Measurements from ENCODE around the gene TTYH3. TPM values are rescaled to one million over a fixed set of nuclear protein-coding genes. Genes with fewer than 3 reads are reported as not detected.

The TTYH3 gene
- total and polyA plus RNA-seq, 2 experiments from 2014 or later = 46.3 to 108 TPM

GRCh38 chr7:2610466-2610865, 21.3 kb upstream of the TTYH3 start:
- Histone ChIP-seq H3K36me3 (replicated peaks; ENCODE audit: insufficient read depth, low read depth) (no peaks in the 10 kb centered on the region), H4K20me1 (ENCODE audit: insufficient read depth, poor library complexity, severe bottlenecking) (no peaks in the 10 kb centered on the region)
- WGBS (ENCODE audit: low lambda C conversion rate, missing lambda C conversion rate) = 87% methylated on average over 14 of the region's 14 CpGs

GRCh38 chr7:2610898-2611297, 20.9 kb upstream of the TTYH3 start:
- Histone ChIP-seq H3K9me3 (ENCODE audit: low read depth) (no peaks in the 10 kb centered on the region), H3K27me3 (no peaks in the 10 kb centered on the region), H3K27ac (no peak overlapping the region), H4K20me1 (ENCODE audit: insufficient read depth, poor library complexity, severe bottlenecking) (no peaks in the 10 kb centered on the region), H3K4me3 (no peak overlapping the region), H3K36me3 (replicated peaks; ENCODE audit: insufficient read depth, low read depth) (no peaks in the 10 kb centered on the region), H3K4me2 (no peak overlapping the region), H3K79me2 (no peaks in the 10 kb centered on the region), H3K9me2 (replicated peaks; ENCODE audit: insufficient read depth) (no peaks in the 10 kb centered on the region), H2AFZ (no peak overlapping the region), H3K4me1 (ENCODE audit: insufficient read depth) (peaks cover 20% of the 10 kb centered on the region)
- no peak for DNase-seq (ENCODE audit: low spot score)
- TF ChIP-seq EZH2 (IDR thresholded peaks at IDR 0.05; ENCODE audit: borderline replicate concordance) = no peak
- no peak for TF ChIP-seq EZH2phosphoT487 (IDR thresholded peaks at IDR 0.05; ENCODE audit: low read depth, severe bottlenecking, unreplicated experiment)
- TF ChIP-seq CTCF (IDR thresholded peaks at IDR 0.05; ENCODE audit: poor library complexity) = no peak
- WGBS (ENCODE audit: low lambda C conversion rate, missing lambda C conversion rate) = 76% methylated on average over 13 of the region's 14 CpGs

More at GRCh38 chr7:2610466-2610865, 21.3 kb upstream of the TTYH3 start:
- Histone ChIP-seq H3K79me2 (no peaks in the 10 kb centered on the region), H3K4me2 (no peak overlapping the region), H3K9me3 (ENCODE audit: low read depth) (no peaks in the 10 kb centered on the region), H3K27ac (no peak overlapping the region), H3K9me2 (replicated peaks; ENCODE audit: insufficient read depth) (no peaks in the 10 kb centered on the region), H3K4me3 (no peak overlapping the region), H2AFZ (no peak overlapping the region), H3K27me3 (no peaks in the 10 kb centered on the region), H3K4me1 (ENCODE audit: insufficient read depth) (peaks cover 20% of the 10 kb centered on the region)
- no peak for TF ChIP-seq EZH2 (IDR thresholded peaks at IDR 0.05; ENCODE audit: borderline replicate concordance)
- TF ChIP-seq EZH2phosphoT487 (IDR thresholded peaks at IDR 0.05; ENCODE audit: low read depth, severe bottlenecking, unreplicated experiment) = no peak
- TF ChIP-seq CTCF (IDR thresholded peaks at IDR 0.05; ENCODE audit: poor library complexity) = no peak
- DNase-seq (ENCODE audit: low spot score) = no peak

GRCh38 chr7:2611401-2611800, 20.4 kb upstream of the TTYH3 start:
- Histone ChIP-seq H3K79me2 (no peaks in the 10 kb centered on the region), H3K9me3 (ENCODE audit: low read depth) (no peaks in the 10 kb centered on the region), H3K27me3 (no peaks in the 10 kb centered on the region), H4K20me1 (ENCODE audit: insufficient read depth, poor library complexity, severe bottlenecking) (no peaks in the 10 kb centered on the region), H3K27ac (no peak overlapping the region), H3K36me3 (replicated peaks; ENCODE audit: insufficient read depth, low read depth) (no peaks in the 10 kb centered on the region), H3K4me3 (no peak overlapping the region), H2AFZ (no peak overlapping the region), H3K4me1 (ENCODE audit: insufficient read depth) (peaks cover 20% of the 10 kb centered on the region), H3K4me2 (no peak overlapping the region), H3K9me2 (replicated peaks; ENCODE audit: insufficient read depth) (no peaks in the 10 kb centered on the region)
- TF ChIP-seq EZH2phosphoT487 (IDR thresholded peaks at IDR 0.05; ENCODE audit: low read depth, severe bottlenecking, unreplicated experiment) (no peak), CTCF (IDR thresholded peaks at IDR 0.05; ENCODE audit: poor library complexity) (no peak), EZH2 (IDR thresholded peaks at IDR 0.05; ENCODE audit: borderline replicate concordance) (no peak)
- no peak for DNase-seq (ENCODE audit: low spot score)
- 94% methylated on average over 11 of the region's 11 CpGs for WGBS (ENCODE audit: low lambda C conversion rate, missing lambda C conversion rate)

GRCh38 chr7:2611922-2612321, 19.9 kb upstream of the TTYH3 start:
- Histone ChIP-seq H3K4me2 (no peak overlapping the region), H3K36me3 (replicated peaks; ENCODE audit: insufficient read depth, low read depth) (no peaks in the 10 kb centered on the region), H3K9me2 (replicated peaks; ENCODE audit: insufficient read depth) (no peaks in the 10 kb centered on the region), H3K4me1 (ENCODE audit: insufficient read depth) (peaks cover 25% of the 10 kb centered on the region), H3K27ac (no peak overlapping the region), H3K4me3 (no peak overlapping the region), H3K9me3 (ENCODE audit: low read depth) (no peaks in the 10 kb centered on the region), H3K79me2 (no peaks in the 10 kb centered on the region), H3K27me3 (no peaks in the 10 kb centered on the region), H2AFZ (no peak overlapping the region), H4K20me1 (ENCODE audit: insufficient read depth, poor library complexity, severe bottlenecking) (no peaks in the 10 kb centered on the region)
- WGBS (ENCODE audit: low lambda C conversion rate, missing lambda C conversion rate) = 98% methylated on average over 10 of the region's 10 CpGs
- no peak for DNase-seq (ENCODE audit: low spot score)
- TF ChIP-seq EZH2 (IDR thresholded peaks at IDR 0.05; ENCODE audit: borderline replicate concordance) (no peak), EZH2phosphoT487 (IDR thresholded peaks at IDR 0.05; ENCODE audit: low read depth, severe bottlenecking, unreplicated experiment) (no peak), CTCF (IDR thresholded peaks at IDR 0.05; ENCODE audit: poor library complexity) (no peak)

Data from hepatocyte (in vitro differentiated cells).